ENCODE data around the gene SMPD4.
"Not testable (repeated sequence)": the region's sequence is repeated elsewhere in the genome, so short reads cannot be mapped to it uniquely, and the experiment has no call there.

Gene SMPD4

DNA sequence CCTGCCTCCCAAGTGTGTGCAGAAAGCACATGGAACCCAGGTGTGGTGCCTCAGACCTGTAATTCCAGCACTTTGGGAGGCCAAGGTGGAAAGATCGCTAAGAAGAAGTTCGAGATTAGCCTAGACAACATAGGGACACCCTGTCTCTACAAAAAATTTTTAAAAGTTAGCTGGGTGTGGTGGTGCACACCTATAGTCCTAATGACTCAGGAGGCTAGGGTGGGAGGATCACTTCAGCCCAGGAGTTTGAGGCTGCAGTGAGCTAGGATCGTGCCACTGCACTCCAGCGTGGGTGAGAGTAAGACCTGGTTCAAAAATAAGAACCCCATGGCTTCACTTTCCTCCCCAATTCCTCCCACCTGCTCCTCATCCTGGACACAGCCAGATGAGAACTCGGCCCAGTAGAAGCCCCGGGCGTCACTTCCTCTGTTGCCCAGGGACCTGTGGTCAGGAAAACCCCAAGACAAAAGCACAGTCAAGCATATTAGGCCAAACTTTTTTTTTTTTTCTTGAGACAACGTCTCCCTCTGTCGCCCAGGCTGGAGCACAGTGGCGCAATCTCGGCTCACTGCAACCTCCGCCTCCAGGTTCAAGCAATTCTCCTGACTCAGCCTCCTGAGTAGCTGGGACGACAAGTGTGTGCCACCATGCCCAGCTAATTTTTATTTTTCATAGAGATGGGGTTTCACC, 23.4 kb downstream of the SMPD4 start:
- DNase-seq (ENCODE audit: low read depth), result not testable (repeated sequence)

DNA sequence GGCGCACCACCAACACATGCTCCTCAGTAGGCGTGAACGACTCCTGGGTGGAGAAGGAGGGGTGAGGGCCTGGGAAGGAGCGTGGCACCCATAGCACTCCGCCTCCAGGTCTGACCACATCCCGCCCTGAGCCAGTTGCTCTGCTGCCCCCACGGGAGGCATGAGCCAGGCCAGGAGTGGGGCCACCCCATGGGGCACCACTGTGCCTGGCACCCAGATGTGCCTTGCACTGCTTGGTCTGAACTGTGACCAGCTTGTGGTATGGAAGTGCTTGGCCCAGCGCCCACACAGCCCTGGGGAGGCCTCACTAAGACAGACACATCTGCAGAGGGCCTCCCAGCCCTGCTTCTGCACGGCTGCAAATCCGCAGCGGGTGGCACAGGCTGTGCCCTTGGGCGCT, 24.0 kb downstream of the SMPD4 start:
- DNase-seq (ENCODE audit: low read depth), result not testable (repeated sequence)

- no peak for DNase-seq (ENCODE audit: low read depth)
These were observed 24.8 kb downstream of the SMPD4 start for GRCh38 chr2:130156624-130157004.

DNA sequence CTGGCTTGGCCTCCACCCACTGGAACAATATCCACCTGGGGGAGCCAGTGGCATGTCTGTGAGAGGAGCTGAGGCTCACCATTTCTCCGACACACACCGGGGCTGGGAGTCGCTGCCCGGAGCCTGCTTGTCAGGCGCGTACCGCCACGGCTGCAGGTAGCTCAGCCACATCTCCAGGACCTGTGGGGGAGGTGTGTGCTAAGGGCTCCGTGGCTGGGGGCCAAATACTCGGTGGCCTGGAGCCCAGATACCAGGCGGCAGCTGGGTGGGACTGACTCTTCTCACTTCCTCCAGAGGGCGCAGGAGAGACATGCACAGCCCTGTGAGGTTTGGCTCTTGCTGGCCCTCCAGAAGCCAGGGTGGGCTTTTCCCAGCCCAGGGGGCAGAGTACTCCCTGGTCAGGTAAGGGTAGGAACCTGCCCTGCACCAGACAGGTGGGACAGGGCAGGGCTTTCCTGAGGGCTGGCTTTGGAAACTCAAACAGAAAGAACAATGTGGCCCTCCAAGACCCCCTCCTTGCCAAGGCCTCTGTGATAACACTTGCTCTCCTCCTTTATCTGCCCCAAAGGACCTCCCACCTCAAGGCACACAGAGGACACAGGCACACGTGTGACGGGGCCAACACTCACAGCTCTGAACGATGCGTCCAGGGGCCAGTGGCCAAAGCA, 25.3 kb downstream of the SMPD4 start:
- DNase-seq (ENCODE audit: low read depth), result not testable (repeated sequence)

- no peak for DNase-seq (ENCODE audit: low read depth)
These were observed 26.3 kb downstream of the SMPD4 start for GRCh38 chr2:130154773-130155765.

GRCh38 chr2:130154423-130154770, 27.0 kb downstream of the SMPD4 start:
- not testable (repeated sequence) for DNase-seq (ENCODE audit: low read depth)

DNA sequence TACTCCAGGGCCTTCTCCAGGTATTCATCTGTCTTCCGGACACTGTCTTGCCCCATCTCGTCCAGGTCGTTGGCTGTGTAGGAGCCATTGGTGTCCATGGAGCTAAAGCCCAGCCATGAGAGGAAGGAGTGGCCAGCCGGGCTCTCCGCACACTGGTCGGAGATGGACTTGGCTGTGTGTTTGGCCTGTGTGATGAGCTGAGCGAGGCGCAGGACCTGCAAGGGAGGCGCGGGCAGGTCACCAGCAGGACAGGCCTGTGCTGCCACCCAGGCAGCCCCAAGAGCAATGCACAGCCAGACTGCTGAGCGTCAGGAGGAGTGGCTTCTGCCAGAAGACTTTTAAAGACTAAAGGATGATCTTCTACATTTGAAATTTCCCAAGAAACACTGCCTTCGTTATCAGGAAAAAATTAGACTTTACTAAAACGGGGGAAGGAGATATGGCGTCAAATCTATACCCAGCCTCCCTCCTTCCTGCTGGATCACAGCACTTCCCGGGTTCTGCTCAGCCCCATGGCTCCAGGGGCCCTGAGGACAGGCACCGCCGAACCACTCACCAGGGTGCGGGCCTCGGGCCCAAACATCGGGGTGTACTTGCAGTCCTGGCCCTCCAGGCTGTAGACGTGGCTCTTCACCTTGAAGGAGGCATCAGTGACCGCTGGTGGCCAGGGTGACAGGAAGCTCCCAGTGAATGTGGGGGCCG, 27.5 kb downstream of the SMPD4 start:
- not testable (repeated sequence) for DNase-seq (ENCODE audit: low read depth)

GRCh38 chr2:130152816-130153595, 28.4 kb downstream of the SMPD4 start:
- DNase-seq (ENCODE audit: low read depth), result no peak

GRCh38 chr2:130152136-130152815, 29.1 kb downstream of the SMPD4 start:
- not testable (repeated sequence) for DNase-seq (ENCODE audit: low read depth)

DNA sequence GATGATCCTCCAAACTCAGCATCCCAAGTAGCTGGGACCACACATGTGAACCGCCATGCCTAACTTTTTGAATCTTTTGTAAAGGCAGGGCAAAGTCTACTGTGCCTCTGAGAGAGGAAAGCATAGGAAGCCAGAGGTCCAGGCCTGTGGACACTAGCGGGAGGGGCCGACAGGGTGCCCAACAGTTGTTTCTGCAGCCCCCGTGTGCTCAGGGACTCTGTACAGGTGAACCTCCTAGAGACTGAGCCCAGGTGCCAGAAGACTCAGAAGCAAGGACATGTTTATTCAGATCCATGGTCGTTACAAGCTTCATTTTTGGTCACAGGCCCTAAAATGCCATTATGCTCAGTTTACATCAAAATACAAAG, 30.3 kb downstream of the SMPD4 start:
- not testable (repeated sequence) for DNase-seq (ENCODE audit: low read depth)

DNA sequence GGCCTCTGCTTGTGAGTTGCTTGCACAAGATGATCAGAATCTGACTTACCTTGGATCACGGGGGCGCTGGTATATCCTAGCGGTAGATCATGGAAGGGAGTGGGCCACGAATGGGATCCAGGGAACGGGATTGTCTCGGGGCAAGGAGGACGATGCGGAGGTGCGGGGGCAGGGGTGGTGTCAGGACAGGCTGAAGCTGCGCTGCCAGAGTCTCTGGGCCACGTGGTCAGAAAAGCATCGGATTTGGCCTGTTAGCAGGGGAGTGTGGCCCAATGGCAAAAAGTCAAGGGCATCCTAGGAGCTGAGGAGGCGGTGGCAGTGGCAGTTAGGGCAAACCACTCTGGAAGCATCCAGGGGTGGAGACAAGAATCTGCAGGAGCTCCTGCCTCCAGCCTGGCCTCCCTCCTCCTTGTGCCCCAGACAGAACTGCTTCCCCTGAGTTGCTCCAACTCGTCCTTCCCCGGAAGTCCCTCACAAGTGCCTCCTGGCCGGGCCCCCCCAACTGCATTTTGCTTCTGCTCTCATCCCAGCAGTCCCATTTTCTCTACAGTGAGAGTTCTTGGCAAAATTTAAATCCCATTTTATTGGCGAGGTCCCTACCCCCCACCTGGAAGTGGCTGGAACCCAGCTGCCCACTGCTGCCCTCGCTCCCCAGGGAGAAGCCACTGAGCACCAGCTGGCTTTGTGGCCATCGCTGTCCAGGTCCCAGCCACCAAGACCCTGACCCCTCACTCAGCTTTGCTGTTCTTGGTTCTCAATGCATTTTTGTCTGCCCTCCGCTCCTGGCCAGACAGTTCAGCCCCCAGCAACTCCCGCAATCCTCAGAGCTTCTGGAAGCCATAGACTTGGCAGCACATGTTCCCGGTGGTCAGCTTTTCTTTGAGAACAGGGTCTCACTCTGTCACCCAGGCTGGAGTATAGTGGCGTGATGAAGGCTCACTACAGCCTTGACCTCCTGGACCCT, 30.9 kb downstream of the SMPD4 start:
- no peak for DNase-seq (ENCODE audit: low read depth)

GRCh38 chr2:130148515-130148914, 32.9 kb downstream of the SMPD4 start:
- not testable (repeated sequence) for DNase-seq (ENCODE audit: low read depth)

GRCh38 chr2:130145006-130145414, 36.4 kb downstream of the SMPD4 start, which contains the start of gene CCDC74B:
CCDC74B (minus strand) TSS chr2:130145112; CDS start chr2:130144996, 116 bp downstream.
- peak; percentile 33 for DNase-seq (ENCODE audit: low read depth)

- not testable (repeated sequence) for DNase-seq (ENCODE audit: low read depth)
These were observed 37.9 kb downstream of the SMPD4 start for GRCh38 chr2:130143266-130144039.

DNA sequence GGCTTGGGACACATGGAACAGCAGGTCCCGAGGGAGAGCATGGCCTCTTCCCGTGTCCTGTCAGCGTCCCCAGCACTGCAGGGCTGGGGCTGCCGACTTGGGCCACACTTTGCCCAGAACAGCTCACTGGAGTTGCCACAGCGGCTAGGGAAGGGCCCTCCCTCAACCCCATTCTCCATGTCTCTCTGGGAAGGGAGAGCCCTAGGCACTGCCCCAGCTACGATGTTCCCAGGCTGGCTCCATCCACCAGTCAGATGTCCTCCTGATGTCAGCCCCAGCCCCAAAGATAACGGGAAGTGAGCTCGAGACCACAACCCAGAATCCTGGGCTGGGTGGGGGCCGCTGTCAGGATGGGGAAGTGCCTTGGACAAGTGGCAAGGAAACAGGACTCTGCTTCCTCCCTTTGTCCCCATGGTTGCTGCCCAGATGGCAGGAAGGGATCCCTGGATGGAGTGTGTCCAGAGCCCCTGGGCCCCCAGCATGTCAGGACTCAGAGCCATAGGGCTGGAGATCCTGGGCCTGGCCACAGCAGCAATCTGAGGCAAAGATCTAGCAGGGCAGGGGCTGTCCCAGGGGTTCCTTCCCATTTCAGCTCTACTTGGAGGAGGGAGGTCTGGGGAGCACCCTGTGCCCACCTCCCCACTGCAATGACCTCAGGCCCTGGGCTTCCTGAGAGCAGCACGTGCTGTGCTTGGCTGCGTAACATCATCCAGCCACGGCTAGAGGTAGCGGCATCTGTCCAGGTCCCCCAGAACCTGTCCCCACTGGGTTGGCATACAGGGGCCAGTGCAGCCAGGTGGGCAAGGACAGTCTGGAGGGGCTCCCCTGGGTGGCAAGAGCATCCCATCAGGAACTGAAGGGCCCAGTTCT, 38.8 kb downstream of the SMPD4 start:
- not testable (repeated sequence) for DNase-seq (ENCODE audit: low read depth)

GRCh38 chr2:130141645-130142370, 39.6 kb downstream of the SMPD4 start:
- not testable (repeated sequence) for DNase-seq (ENCODE audit: low read depth)

DNA sequence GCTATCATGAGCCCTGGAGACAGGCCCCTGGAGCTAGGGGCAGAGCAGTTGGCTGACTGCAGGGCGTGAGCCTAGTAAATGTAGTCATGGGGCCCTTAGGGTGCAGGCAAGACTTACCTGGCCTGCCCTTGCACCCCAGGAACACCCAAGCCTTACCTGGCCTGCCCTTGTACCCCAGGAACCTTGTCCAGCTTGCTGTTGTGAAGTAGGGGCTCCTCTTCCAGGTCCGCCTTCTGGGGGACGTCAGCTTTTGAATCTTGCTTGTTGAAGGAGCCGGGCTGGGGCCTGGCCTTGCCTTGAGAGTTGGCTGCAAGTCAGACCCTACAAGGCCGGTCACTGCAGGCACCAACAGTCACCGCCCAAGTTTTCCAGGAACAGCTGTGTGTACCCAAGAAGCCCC, 40.4 kb downstream of the SMPD4 start:
- DNase-seq (ENCODE audit: low read depth), result not testable (repeated sequence)

Data from activated T-helper 1 cell treated with Interleukin-2 at 50 U/mL for 16 hours (primary cell).